ENCODE data around the gene TMEM164.
"Not testable (repeated sequence)": the region's sequence is repeated elsewhere in the genome, so short reads cannot be mapped to it uniquely, and the experiment has no call there.

TMEM164 gene

DNA sequence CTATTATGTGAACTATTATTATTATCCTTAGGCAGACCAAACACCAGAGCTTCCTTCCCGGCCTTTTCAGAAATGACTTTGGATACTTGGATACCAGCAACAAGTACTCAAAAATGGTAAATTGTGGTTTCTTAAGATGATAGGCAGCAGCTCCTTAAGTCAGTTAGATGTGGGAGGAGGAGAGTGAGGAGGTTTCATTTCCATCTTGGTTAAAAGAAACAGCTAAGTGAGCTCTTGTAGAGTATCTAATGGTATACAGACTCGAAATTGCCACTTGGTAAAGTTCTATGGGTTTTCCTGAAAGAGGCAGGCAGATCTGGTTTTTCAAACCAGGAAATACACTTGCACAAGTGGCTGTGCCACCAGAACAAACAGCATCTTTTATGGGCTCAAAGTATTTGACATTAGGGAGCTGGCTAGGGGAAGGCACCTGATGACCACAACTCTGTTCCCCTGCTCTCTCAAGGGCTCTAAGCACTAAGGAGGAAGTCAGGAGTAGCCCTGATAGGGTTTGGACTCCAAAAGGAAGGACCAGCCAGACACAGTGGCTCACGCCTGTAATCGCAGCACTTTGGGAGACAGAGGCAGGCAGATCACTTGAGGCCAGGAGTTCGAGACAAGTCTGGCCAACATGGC, 130.9 kb downstream of the TMEM164 start:
- DNase-seq (ENCODE audit: low spot score): no peak

DNA sequence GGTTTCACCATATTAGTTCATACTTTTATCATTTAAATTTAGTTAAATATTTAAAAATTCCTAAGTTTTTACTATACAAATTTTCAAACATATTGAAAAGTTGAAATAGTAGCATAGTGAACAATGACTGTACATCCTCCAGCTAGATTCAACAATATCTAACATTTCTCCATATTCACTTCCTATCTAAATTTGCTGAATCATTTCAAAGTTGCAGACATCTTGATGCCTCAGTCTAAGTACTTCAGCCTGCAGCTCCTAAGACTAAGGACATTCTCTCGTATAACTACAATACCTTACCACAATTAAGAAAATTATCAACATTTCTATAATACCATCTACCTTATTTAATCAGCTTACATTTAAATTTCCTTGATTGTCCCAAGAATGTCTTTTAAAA, 132.7 kb downstream of the TMEM164 start:
- DNase-seq (ENCODE audit: low spot score): no peak

DNA sequence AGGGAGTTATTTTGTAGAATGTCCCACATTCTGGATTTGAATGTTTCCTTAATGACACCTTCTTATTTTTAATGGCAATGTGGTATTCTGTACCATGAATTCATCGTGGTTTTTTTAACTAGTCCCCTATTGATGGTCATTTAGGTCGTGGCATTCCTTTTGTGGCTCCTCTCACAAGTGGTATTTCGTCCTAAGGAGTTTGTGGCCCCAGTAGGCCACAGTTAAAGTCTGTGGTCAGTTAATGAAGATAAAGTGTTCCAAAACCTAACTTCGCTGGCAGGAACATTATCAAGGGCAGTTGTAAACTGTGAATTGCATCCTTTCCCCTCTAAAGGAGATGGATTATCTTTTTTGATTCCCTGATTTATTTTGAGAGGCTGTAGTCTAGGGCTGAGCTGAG, 133.2 kb downstream of the TMEM164 start:
- DNase-seq (ENCODE audit: low spot score): no peak

DNA sequence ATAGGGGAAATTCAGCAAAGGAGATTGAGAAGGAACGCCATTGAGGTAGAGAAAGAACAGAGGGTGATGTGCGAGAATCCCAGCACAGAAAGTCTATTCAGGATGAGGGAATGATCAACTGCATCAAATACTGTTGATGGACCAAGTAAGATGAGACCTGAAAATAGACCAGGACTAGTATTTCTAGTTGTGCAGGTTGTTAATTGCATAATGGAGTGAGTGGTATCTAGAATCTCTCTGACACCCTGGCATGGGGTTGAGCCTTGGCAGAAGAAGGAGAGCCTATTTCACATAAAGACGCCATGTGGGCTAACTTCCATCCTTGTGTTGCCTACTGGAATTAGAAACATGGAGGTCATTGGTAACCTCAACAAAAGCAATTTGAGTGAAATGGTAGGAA, 135.6 kb downstream of the TMEM164 start:
- DNase-seq (ENCODE audit: low spot score): no peak

DNA sequence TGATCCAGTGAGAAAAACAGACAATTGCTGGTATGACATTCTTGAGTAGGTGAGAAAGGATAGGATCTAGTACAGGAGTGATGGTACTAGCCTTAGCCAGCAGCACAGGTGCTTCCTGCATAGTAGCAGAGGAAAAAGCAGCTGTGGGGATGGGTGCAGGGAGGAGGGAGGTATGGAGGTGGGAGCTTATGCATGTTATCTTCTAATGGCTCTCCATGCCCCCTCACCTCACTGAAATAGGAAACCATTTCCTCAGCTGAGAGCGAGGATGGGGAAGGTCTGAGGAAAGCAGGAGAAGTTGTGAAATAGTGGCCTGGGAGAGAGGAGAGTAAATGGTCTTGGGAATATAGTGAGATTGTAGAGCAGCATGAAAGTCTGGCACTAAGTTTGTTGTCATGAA, 136.3 kb downstream of the TMEM164 start:
- DNase-seq (ENCODE audit: low spot score): no peak

DNA sequence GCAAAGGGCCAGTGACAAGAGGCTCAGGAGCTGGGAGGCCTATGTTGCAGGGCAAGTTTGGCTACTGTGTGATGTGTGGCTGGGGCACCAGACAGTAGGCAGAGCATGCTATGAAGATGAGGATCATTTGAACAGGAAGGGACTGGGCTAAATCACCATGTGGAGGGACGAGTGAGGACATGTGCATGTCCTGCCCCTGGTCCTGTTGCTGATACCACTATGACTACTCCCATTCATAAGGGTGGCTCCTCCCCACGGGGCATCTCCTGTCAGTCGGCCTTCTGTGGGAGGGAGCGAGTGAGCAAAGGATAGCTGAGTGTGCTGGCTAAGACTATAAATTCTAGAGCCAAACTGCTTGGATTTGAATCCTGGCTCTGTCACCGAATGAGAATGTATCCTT, 139.2 kb downstream of the TMEM164 start:
- no peak for DNase-seq (ENCODE audit: low spot score)

DNA sequence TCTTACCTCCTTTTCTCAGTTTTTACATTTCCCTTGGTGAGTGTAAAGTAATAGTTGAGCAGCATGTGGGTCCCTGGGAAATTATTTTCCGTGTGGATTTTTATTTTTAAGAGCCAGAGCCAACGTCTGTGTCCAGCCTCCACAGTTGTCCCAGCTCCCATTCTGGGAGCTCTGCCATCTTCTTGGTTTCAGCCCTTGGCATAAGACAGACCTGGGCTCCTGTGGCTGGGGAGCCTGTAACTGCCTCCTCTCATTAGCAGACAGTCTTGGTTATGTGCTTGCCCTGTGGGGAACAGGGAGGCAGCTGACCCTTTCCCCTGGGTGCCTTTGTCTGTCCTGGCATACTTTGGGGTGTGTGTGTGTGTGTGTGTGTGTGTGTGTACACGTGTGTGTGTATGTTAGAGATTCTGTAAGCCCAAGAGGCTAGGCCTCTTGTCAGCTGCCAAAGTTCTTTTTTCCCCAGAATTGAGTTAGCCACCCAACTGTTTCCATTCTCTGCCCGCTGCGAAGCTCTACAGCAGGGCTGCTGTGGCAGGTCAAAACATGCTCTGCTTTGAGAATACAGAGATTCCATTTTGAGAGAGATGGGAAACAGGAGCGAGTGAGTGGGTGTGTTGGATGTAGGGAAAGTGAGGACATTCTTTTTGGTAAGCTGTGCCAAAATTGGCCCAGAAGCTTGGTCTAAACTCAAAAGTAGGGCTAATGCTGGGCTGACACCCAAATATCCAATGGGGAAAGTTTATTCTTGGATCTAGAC, 140.7 kb downstream of the TMEM164 start:
- no peak for DNase-seq (ENCODE audit: low spot score)

DNA sequence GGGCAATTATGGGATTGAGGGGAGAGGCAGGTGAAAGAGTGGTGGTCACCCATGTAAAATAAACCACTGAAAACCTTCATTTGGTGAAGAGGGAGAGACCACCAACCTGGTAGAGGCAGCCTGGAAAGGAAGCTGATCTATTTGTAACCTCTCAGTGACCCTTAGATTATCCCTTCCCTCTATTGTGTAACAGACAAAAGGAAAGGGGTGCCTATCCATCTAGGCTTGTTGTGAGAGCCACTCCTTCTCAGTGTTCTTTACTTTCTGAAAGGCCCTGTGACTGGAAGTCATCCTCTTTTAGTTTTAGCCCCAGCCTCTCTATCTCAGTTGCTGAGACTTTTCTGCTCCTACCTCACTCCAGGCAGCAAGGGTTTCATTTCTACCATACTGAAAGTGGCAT, 142.4 kb downstream of the TMEM164 start:
- no peak for DNase-seq (ENCODE audit: low spot score)

DNA sequence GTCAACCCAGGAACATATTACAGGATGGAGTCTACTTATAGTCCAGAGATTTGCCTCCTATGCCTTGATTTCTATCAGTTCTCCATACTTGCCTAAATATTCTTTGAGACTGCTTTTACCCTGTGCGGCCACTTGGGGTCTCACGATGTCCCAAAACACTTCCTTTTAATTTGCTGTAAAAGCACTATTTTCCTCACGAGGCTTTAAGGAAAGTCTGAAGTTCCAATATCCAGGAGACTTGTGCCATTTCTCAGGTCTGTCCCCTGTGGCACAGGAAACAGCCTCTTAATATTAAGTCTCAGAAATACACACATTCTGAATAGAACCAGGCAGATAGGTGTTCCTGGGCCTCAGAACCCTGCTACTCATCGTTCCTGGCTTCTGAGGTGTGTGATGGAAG, 142.9 kb downstream of the TMEM164 start:
- peak; percentile 16 for DNase-seq (ENCODE audit: low spot score)

DNA sequence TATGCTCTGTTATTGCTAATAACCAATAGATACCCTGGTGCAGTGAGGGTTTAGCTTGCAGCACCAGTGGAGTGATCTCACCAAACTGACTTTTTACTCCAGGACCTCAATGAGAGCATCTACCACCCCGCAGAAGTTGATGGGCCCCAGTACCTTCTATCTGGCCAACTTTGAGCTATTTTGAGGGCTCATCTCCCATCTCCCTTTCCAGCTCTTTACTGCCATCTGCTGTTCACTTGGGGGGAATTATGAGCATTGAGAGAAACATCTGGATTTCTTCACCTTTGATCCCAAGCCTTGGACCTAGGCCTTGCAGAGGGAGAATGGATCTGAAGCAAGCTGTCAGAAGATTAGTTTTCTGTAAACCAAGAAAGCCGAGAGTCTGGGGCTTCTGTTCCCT, 143.6 kb downstream of the TMEM164 start:
- peak; percentile 42 for DNase-seq (ENCODE audit: low spot score)

DNA sequence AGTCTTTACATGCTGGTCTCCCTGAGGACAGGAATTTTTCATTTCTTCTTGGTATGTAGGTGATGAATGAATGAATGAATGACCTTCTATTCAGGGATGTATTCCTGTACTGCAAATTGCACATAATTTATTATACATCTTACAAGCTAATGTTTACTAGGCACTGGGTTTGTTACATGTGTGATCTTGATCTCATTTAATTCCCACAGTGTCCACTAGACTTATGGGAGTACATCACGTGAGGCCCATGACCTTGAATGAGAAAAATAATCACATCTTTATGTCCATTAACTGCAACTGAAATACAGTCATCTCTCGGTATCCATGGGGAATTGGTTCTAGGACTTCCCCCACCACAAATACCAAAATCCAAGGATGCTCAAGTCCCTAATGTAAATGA, 150.3 kb downstream of the TMEM164 start:
- DNase-seq (ENCODE audit: low spot score): no peak

DNA sequence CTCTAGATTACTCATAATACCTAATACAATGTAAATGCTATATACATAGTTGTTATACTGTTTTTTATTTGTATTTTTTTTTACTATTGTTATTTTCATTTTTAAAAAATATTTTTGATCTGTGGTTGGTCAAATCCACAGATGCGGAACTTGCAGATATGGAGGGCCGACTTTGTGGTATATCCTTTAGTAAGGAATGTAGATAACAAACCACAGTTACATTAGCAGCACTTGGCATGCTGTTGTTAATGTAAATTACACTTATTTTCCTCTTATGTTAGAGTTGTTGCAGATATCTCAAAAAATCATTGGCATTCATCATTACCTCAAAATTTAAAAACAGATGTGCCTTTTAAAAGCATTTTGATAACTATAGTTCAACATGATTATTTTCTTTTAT, 151.0 kb downstream of the TMEM164 start:
- no peak for DNase-seq (ENCODE audit: low spot score)

DNA sequence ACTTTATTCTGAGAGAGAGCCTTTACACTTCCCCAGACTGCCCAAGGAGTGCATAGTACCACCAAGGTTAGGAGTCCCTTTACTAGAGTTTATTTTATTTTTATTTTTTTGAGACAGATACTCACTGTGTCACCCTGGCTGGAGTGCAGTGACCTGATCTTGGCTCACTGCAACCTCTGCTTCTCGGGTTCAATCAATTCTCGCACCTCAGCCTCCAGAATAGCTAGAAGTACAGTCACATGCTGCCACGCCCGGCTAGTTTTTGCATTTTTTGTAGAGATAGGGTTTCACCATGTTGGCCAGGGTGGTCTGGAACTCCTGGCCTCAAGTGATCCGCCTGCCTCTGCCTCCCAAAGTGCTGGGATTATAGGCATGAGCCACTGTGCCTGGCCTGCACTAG, 151.4 kb downstream of the TMEM164 start:
- DNase-seq (ENCODE audit: low spot score): not testable (repeated sequence)

DNA sequence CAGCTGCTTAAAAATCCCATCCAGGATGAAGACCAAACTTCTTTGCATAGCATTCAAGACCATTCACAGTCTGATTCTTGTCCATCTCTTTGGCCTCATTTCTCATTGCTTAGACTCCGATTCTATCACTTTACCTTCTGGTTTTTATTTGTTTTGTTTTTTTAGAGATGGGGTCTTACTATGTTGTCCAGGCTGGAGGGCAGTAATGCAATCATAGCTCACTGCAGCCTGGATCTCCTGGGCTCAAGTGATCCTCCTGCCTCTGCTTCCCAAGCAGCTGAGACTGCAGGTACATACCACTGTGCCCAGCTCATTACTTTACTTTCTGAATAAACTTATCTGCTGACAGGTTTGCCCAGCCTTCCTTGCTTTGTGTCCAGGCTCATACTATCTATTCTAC, 152.8 kb downstream of the TMEM164 start:
- no peak for DNase-seq (ENCODE audit: low spot score)

DNA sequence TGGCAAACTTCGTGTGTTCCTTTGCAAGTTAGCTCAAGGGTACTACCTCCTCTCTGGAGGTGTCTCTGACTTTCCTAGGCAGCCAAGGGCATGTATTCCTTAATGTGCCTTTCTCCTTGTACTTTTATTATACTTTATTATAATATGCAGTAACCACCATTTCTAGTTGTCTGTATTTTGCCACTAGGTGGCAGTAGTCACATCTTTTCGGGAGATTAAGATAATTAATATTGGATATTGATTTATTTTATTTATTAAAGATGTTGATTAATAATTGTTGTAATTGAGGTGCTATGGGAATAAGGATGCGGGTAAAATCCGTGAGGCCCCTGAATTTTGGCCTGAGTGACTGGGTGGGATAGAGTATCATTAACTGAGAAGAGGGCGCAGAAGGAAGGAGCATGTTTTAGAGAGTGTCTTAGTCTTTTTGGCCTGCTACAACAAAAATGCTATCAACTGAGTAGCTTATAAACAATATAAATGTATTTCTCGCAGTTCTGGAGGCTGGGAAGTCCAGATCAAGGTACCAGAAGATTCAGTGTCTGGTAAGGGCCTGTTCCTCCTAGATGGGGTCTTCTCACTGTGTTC, 153.3 kb downstream of the TMEM164 start:
- no peak for DNase-seq (ENCODE audit: low spot score)

DNA sequence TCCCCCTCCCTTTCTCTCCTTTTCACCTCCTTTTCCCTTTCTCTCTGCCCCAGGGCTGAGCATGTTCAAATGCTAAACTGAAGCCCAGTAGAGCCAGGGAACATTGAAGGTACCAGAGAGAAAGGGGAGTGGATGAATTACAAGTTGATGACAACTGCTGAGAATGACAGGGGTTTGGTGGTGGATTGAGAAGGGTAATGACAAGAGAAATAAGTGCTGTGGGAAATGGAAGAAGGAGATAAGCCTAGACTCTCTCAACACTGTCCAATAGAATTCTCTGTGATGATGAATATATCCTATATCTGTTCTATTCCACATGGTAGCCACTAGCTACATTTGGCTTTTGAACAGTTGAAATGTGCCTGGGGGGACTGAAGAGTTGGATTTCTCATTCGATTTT, 154.5 kb downstream of the TMEM164 start:
- DNase-seq (ENCODE audit: low spot score): no peak

DNA sequence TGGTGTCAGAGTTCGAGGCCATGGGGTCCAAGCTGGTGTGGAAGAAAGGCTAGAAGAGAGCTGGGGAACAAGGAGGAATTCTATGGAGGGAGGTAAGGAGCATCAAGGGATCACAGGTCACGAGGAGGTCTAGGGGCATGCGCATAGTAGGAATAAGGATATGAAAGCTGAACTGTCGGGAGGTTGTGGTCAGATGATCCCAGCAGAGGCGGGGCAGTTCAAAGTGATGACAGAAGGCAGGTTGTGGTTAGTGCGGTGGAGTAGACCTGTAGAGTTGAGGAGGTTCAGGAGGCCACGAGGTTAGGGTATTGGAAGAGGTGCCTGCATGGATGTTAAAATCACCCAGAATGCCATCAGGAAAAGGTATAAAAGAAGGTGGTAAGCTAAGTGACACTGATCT, 156.3 kb downstream of the TMEM164 start:
- no peak for DNase-seq (ENCODE audit: low spot score)

DNA sequence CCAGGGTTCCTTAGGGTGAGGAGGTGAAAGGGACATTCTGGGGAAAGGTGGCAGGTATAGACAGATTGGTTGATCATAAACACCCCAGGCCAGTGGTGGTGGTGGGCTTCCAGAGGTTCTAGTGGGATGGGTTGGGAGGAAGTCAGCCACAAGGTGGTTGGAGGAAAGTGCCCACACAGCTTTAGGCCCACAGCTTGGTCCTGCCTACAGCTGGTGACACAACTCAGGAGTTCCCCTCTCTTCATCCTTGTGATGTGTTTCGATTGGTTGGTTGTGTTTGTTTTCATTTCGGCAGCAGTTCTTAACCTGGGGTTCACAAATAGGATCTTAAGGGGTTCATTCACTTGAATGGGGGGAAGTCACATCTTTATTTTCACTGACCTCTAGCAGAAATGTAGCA, 157.0 kb downstream of the TMEM164 start:
- DNase-seq (ENCODE audit: low spot score): no peak

DNA sequence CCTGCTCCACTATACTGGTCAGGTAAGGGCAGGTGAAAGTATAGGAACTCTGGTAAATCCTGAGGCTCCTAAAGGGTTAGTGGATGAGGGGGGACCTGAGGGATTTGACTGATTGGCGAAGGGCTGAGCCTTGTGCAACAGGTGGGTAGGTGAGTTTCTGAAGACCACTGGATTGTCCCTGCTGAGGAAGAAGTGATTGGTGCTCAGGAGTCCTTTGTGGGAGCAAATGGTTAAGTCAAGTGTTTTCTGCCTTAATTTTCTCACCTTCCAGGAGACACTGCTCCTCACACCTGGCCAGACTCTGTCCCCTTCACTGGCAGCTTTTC, 158.4 kb downstream of the TMEM164 start:
- DNase-seq (ENCODE audit: low spot score): no peak

DNA sequence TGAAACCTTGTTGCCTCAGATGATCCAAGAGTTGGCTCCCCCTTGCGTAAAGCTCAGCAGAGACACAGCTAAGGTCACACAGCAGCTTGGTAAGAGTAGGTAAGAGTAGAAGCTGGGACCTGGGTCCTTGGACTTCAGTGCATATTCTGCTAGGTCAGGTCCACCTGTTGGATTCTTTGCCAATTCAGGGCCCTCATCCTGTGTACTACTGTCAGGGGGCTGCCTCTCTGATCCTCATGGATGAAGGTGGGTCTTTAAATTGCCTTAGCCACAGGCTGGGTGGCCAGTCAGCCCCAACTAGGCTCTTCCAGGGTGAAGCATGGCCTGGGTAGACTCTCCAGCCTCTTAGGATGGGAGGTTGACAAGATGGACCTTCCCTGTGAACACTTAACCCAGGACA, 159.2 kb downstream of the TMEM164 start:
- DNase-seq (ENCODE audit: low spot score): no peak

DNA sequence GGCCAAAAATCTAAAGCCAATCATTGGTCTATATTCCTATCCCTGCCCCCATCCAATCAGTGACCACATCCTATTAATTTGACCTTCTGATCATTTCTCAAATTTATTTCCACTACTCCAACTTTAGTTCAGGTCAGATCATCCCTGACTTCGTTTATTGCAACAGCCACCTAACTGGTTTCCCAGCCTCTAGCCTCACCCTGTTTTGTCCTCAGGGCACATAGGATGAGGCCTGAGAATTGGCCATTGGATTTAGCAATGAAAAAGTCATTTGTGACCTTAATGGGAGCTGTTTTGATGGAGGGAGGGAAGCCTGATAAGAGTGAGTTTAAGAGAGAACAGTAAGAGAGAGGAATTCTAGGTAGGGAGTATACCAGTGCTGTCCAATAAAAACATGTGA, 160.0 kb downstream of the TMEM164 start:
- no peak for DNase-seq (ENCODE audit: low spot score)

DNA sequence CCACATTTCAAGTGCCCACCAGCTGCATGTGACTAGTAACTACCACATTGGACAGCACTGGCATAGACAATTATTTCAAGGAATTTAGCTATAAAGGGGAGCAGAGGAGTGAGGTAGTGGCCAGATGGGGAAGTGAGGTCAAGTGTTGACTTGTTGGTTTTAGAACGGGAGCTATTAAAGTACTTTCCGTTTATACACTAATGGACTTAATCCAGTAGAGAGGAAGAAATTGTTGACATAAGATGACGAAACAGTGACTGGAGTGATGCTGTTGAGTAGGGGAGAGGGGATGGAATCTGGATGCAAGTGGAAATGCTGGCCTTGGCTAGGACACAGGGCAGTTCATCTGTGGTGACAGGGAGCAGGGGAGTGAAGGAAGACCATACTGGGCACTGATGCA, 160.6 kb downstream of the TMEM164 start:
- DNase-seq (ENCODE audit: low spot score): no peak

DNA sequence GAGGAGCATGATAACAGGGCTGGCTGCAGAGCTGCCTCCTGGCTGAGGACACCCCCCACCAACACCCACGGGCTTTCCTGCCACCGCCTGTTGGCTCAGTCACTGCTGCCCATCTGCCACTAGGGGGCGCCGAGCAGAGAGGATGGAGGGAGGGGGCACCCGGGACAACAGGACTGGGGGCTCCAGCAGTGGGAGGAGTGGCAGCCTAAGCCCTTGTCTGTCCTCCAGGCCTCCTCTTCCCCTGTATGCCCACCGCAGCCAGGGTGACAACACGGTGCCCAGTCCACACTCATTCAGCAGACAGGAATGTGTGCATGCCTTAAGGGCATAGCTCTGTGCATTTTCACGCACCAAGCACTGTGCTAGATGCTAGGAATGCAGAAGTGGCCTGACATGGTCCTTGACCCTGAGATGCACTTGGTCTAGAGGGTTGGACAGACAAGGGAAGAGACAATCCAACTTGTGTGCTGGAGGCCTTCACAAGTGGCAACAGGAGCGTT, 165.1 kb downstream of the TMEM164 start:
- peak; percentile 42 for DNase-seq (ENCODE audit: low spot score)

DNA sequence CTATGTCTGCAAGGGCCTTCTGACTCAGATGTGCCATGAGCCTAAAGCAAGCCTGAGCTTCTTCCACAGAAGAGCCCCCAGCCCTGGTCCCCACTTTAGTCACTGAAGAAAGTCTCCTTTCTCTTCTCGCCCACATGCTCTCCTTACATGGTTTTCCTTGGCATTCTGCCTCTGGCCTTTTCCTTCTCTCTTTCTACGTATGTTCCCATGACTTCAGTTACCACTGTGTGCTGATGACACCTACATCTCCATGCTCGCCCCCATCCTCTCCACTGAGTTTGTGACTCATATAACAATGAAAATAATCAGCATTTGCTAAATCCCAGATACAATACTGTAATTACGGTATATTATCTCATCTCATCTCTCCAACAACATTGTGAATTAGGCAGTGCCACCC, 165.7 kb downstream of the TMEM164 start:
- no peak for DNase-seq (ENCODE audit: low spot score)

Data from germinal center (tissue), 1 donor.